Measurements from ENCODE around the gene SNX8. TPM values are rescaled to one million over a fixed set of nuclear protein-coding genes. Genes with fewer than 3 reads are reported as not detected.
"Not testable (repeated sequence)": the region's sequence is repeated elsewhere in the genome, so short reads cannot be mapped to it uniquely, and the experiment has no call there.

The SNX8 gene
- total and polyA plus RNA-seq, 2 of the 4 experiments (the other 2 are of a cell fraction) = 7.7 to 55.9 TPM

DNA sequence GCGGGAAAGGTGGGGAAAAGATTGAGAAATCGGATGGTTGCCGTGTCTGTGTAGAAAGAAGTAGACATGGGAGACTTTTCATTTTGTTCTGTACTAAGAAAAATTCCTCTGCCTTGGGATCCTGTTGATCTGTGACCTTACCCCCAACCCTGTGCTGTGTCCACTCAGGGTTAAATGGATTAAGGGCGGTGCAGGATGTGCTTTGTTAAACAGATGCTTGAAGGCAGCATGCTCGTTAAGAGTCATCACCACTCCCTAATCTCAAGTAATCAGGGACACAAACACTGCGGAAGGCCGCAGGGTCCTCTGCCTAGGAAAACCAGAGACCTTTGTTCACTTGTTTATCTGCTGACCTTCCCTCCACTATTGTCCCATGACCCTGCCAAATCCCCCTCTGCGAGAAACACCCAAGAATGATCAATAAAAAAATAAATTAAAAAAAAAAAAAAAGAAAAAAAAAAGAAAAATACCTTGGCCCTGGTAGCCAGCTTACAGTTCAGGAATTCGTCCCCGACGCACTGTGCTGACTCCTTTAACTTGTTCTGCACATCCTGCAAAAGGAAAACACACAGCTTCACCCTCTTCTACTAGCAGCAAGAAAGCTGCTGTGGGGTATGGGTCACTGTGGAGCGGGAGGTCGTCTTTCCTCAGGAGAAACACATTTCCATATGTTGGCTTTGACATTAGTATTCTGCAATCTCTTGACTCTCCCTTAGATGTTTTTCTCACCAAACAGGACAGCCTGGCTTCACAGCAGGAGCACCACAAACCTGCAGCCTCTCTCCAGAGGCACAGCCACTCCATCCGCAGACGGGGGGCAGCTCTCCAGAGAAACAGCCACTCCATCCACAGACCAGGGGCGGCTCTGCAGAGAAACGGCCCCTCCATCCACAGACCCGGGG, 44.9 kb downstream of the SNX8 start:
- H4K5ac ChIP-seq (ENCODE audit: low read depth, low read length); in situ Hi-C loops (cut with MboI; ENCODE audit: low sequenced_read_pairs); dilution Hi-C loops (cut with HindIII; ENCODE audit: low sequenced_read_pairs, unreplicated experiment); H3K9ac ChIP-seq (ENCODE audit: low read depth, low read length); BruUV-seq (replicated peaks); H3K79me1 ChIP-seq (ENCODE audit: low read depth in 1 of 2, low read length in 2 of 2); H3K9me1 ChIP-seq (ENCODE audit: insufficient read depth, low read length); H3K27me3 ChIP-seq (ENCODE audit: control insufficient read depth, insufficient read depth, low read length); H3K4me3 ChIP-seq (ENCODE audit: insufficient read depth, low read depth, low read length); H3K56ac ChIP-seq (ENCODE audit: extremely low read depth, insufficient read depth, low read length); H3K9me3 ChIP-seq (ENCODE audit: control insufficient read depth, insufficient read depth, low read length); H2BK15ac ChIP-seq (ENCODE audit: low read depth, low read length); intact Hi-C loops (cut with micrococcal nuclease); H2AFZ ChIP-seq (replicated peaks; ENCODE audit: low read length, poor library complexity); H4K20me1 ChIP-seq (ENCODE audit: insufficient read depth, low read length): not testable (repeated sequence)
- H3K4ac ChIP-seq (ENCODE audit: low read depth, low read length) = peak overlapping the region; percentile 58; the same call in 1 of the 2 replicates
- DNase-seq (peak; percentile 24), ATAC-seq (ENCODE audit: low read depth) (peak; percentile 46)
- peak overlapping the region; percentile 64; the same call in 1 of the 2 replicates for H3K14ac ChIP-seq (replicated peaks; ENCODE audit: low read depth, low read length)
- H3K4me1 ChIP-seq (ENCODE audit: control insufficient read depth, insufficient read depth, low read length) = peaks cover 13% of the 10 kb centered on the region
- peak overlapping the region; percentile 0; the same call in 1 of the 2 replicates for H3K18ac ChIP-seq (ENCODE audit: low read depth, low read length)
- H3K4me2 ChIP-seq (ENCODE audit: low read depth, low read length) = peak overlapping the region; percentile 49; the same call in 1 of the 2 replicates
- CTCF ChIA-PET = interaction anchor here (0.9 kb wide), 1 partner anchor 79 kb away, joined by 3 read pairs; no protein-coding TSS in a partner anchor
- peak overlapping the region; percentile 88 for H2AK9ac ChIP-seq (replicated peaks; ENCODE audit: low read depth, low read length, poor library complexity)
- 85% methylated on average over 3 of the region's 18 CpGs; no CpG with 5 or more reads in 1 of the 2 experiments for WGBS, 2 experiments (ENCODE audit: extremely low coverage in 2 of 2, insufficient read length in 1 of 2)
- peak overlapping the region; percentile 2; the same call in 1 of the 2 replicates for H3K23ac ChIP-seq (ENCODE audit: low read depth, low read length)
- H3K36me3 ChIP-seq (ENCODE audit: control insufficient read depth, insufficient read depth, low read length) = peaks cover 12% of the 10 kb centered on the region
- H2AK5ac ChIP-seq (ENCODE audit: low read depth, low read length) = peak overlapping the region; percentile 97
- peak overlapping the region; percentile 51; the same call in 1 of the 2 replicates for H2BK20ac ChIP-seq (ENCODE audit: low read depth, low read length)
- POLR2A ChIA-PET (ENCODE audit: unreplicated experiment) = interaction anchor here (0.8 kb wide), 1 partner anchor 21 kb away, joined by 3 read pairs; no protein-coding TSS in a partner anchor
- H4K91ac ChIP-seq (ENCODE audit: insufficient read depth, low read depth, low read length) = peak overlapping the region; percentile 65; the same call in 1 of the 2 replicates
- peak overlapping the region; percentile 65; the same call in 1 of the 2 replicates for H2BK120ac ChIP-seq (ENCODE audit: low read depth, low read length)
- H4K8ac ChIP-seq (ENCODE audit: low read depth in 2 of 2, low read length in 2 of 2) = peak overlapping the region in 1 of 2 experiments; percentile 69; a peak in 2 of 4 replicates
- H2BK5ac ChIP-seq (ENCODE audit: low read depth, low read length, poor library complexity, severe bottlenecking) = peak overlapping the region; percentile 63
- H3K27ac ChIP-seq (ENCODE audit: insufficient read depth, low read length) = peak overlapping the region; percentile 50; the same call in 1 of the 2 replicates

Data from IMR-90 (cell line).